ENCODE data around the gene NTSR1. TPM values are rescaled to one million over a fixed set of nuclear protein-coding genes. Genes with fewer than 3 reads are reported as not detected.

Gene NTSR1
- total and polyA plus RNA-seq, 5 donors: 0.06 TPM; not detected in 4

GRCh38 chr20:62792182-62792939, 83.7 kb downstream of the NTSR1 start:
- no peak overlapping the region for H3K4me3 ChIP-seq (ENCODE audit: low read length)
- H3K27me3 ChIP-seq (ENCODE audit: control insufficient read depth, insufficient read depth): no peaks in the 10 kb centered on the region
- H3K4me1 ChIP-seq (ENCODE audit: control insufficient read depth, insufficient read depth, low read length): peaks cover 7% of the 10 kb centered on the region
- H3K27ac ChIP-seq (ENCODE audit: low read length): no peak overlapping the region
- WGBS: 76% methylated on average over 9 of the region's 9 CpGs
- DNase-seq (no peak), ATAC-seq (no peak)
- intact Hi-C loops (cut with DNase I): loop anchor here (2.0 to 10.0 kb wide), 4 partner anchors 120 to 288 kb away; no protein-coding TSS in a partner anchor
- no peaks in the 10 kb centered on the region for H3K9me3 ChIP-seq (ENCODE audit: control insufficient read depth, low read length)

- no peaks in the 10 kb centered on the region for H3K27me3 ChIP-seq (ENCODE audit: control insufficient read depth, insufficient read depth)
- intact Hi-C loops (cut with DNase I): loop anchor here (2.0 to 10.0 kb wide), 4 partner anchors 121 to 288 kb away; no protein-coding TSS in a partner anchor
- peaks cover 7% of the 10 kb centered on the region for H3K4me1 ChIP-seq (ENCODE audit: control insufficient read depth, insufficient read depth, low read length)
- H3K4me3 ChIP-seq (ENCODE audit: low read length): no peak overlapping the region
- DNase-seq (peak in 1 of 3 donors; percentile 66), ATAC-seq (no peak)
- H3K27ac ChIP-seq (ENCODE audit: low read length): peak overlapping the region; percentile 93
- WGBS: 90% methylated on average over 22 of the region's 22 CpGs
- no peaks in the 10 kb centered on the region for H3K9me3 ChIP-seq (ENCODE audit: control insufficient read depth, low read length)
These were observed 84.5 kb downstream of the NTSR1 start for GRCh38 chr20:62792940-62793756.

- ATAC-seq (peak in 1 of 2 donors; percentile 21), DNase-seq (no peak)
- H3K9me3 ChIP-seq (ENCODE audit: control insufficient read depth, low read length): no peaks in the 10 kb centered on the region
- H3K4me3 ChIP-seq (ENCODE audit: low read length): peak overlapping the region; percentile 33
- H3K4me1 ChIP-seq (ENCODE audit: control insufficient read depth, insufficient read depth, low read length): peaks cover 7% of the 10 kb centered on the region
- no peaks in the 10 kb centered on the region for H3K27me3 ChIP-seq (ENCODE audit: control insufficient read depth, insufficient read depth)
- intact Hi-C loops (cut with DNase I): loop anchor here (2.0 to 10.0 kb wide), 4 partner anchors 121 to 289 kb away; no protein-coding TSS in a partner anchor
- 57% methylated on average over 7 of the region's 7 CpGs for WGBS
- H3K27ac ChIP-seq (ENCODE audit: low read length): peak overlapping the region; percentile 93
These were observed 85.0 kb downstream of the NTSR1 start for GRCh38 chr20:62793757-62794006.

DNA sequence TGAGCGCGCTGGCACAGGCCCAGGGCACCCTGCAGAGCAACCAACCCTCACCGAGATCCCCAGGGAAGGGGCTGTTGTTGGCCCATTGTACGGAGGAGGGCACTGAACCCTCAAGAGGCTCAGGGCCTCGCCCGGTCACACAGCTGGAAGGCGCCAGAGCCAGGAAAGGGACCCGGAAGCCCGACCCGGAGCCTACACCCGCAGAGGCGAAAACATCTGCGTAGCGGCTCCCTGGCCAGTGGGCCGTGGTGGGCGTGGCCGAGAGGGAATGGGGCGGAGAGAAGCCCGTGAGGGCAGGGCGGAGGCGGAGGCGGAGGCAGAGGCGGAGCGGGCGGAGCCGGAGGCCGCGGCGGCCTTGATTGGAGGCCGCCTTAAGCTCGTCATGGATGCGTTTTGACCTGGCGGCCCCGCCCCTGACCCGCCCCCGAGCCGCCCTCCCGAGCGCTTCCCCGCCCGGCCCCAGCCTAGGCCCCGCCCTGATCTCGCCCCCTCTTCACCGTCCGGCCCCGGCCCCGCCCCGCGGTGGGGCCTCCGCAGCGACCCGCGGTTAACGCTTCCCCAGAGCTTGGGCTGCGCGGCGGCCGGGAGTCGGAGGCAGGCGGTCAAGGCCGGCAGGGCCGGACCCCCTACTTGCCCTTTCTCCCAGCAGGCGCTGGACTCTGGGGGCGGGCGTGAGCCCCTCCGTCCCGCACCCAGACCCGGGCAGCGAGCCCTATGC, 85.5 kb downstream of the NTSR1 start:
- DNase-seq: peak; percentile 97 to 99 (median 99)
- WGBS: 1% methylated on average over 69 of the region's 69 CpGs
- peak; percentile 92 to 94 for ATAC-seq
- Histone ChIP-seq H3K4me1 (ENCODE audit: control insufficient read depth, insufficient read depth, low read length) (peaks cover 7% of the 10 kb centered on the region), H3K9me3 (ENCODE audit: control insufficient read depth, low read length) (no peaks in the 10 kb centered on the region), H3K27me3 (ENCODE audit: control insufficient read depth, insufficient read depth) (no peaks in the 10 kb centered on the region), H3K27ac (ENCODE audit: low read length) (peak overlapping the region; percentile 93), H3K4me3 (ENCODE audit: low read length) (peak overlapping the region; percentile 33)
- intact Hi-C loops (cut with DNase I): loop anchor here in 3 of 4 donors (5.0 to 10.0 kb wide), 3 partner anchors 122 to 289 kb away; no protein-coding TSS in a partner anchor

DNA sequence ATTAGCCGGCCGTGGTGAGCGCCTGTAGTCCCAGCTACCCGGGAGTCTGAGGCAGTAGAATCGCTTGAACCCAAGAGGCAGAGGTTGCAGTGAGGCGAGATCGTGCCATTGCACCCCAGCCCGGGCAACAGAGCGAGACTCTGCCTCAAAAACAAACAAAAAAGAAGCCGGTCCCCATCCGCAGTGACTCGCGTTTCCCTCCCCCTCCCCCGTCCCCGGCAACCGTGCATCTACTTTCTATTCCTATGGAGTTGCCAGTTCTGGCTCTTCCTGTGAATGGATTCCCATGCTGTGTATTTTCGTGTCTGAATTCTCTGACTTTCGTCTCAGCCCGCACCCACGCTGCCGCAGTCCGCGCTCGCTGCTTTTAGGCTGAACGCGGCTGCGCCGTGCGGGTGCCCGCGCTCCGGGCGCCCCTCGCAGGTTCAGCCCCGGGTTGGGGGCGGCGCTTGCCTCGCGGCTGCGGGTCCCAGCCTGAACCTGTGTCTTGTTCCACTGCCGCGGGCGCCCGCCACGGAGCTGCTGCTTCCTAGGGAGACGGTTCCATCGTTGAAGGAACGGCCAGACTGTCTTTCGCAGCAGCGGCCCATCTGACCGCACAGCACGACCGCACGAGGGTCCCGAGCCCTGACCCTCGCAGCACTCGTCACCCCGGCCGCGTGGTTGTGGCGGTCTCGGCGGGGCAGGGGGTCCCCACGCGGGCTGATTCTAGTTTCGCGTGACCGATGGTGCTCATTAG, 86.6 kb downstream of the NTSR1 start:
- no peaks in the 10 kb centered on the region for H3K27me3 ChIP-seq (ENCODE audit: control insufficient read depth, insufficient read depth)
- H3K27ac ChIP-seq (ENCODE audit: low read length): peak overlapping the region; percentile 31
- under 1% methylated on average over 68 of the region's 68 CpGs for WGBS
- H3K4me1 ChIP-seq (ENCODE audit: control insufficient read depth, insufficient read depth, low read length): peaks cover 7% of the 10 kb centered on the region
- H3K4me3 ChIP-seq (ENCODE audit: low read length): peak overlapping the region; percentile 20
- DNase-seq: peak; percentile 55 to 83 (median 81)
- ATAC-seq: peak in 1 of 2 donors; percentile 2
- no peaks in the 10 kb centered on the region for H3K9me3 ChIP-seq (ENCODE audit: control insufficient read depth, low read length)
- intact Hi-C loops (cut with DNase I): loop anchor here in 1 of 4 donors (10.0 kb wide), 1 partner anchor 290 kb away; no protein-coding TSS in a partner anchor

- peak in 2 of 3 donors; percentile 62 to 73 for DNase-seq
- Histone ChIP-seq H3K4me1 (ENCODE audit: control insufficient read depth, insufficient read depth, low read length) (peaks cover 6% of the 10 kb centered on the region), H3K4me3 (ENCODE audit: low read length) (peak overlapping the region; percentile 90), H3K27ac (ENCODE audit: low read length) (no peak overlapping the region), H3K9me3 (ENCODE audit: control insufficient read depth, low read length) (no peaks in the 10 kb centered on the region), H3K27me3 (ENCODE audit: control insufficient read depth, insufficient read depth) (no peaks in the 10 kb centered on the region)
- ATAC-seq: no peak
- intact Hi-C loops (cut with DNase I): loop anchor here in 1 of 4 donors (10.0 kb wide), 1 partner anchor 292 kb away; no protein-coding TSS in a partner anchor
- WGBS: 17% methylated on average over 40 of the region's 53 CpGs
These were observed 88.3 kb downstream of the NTSR1 start for GRCh38 chr20:62796699-62797491.

GRCh38 chr20:62797671-62798532, 89.3 kb downstream of the NTSR1 start:
- Histone ChIP-seq H3K27ac (ENCODE audit: low read length) (no peak overlapping the region), H3K27me3 (ENCODE audit: control insufficient read depth, insufficient read depth) (no peaks in the 10 kb centered on the region), H3K9me3 (ENCODE audit: control insufficient read depth, low read length) (no peaks in the 10 kb centered on the region), H3K4me3 (ENCODE audit: low read length) (no peak overlapping the region), H3K4me1 (ENCODE audit: control insufficient read depth, insufficient read depth, low read length) (peaks cover 6% of the 10 kb centered on the region)
- 86% methylated on average over 26 of the region's 26 CpGs for WGBS
- peak in 1 of 3 donors; percentile 60 for DNase-seq
- intact Hi-C loops (cut with DNase I): loop anchor here in 1 of 4 donors (10.0 kb wide), 1 partner anchor 293 kb away; no protein-coding TSS in a partner anchor
- ATAC-seq: no peak

GRCh38 chr20:62799036-62799435, 90.4 kb downstream of the NTSR1 start:
- Histone ChIP-seq H3K4me3 (ENCODE audit: low read length) (no peak overlapping the region), H3K27ac (ENCODE audit: low read length) (no peak overlapping the region), H3K27me3 (ENCODE audit: control insufficient read depth, insufficient read depth) (no peaks in the 10 kb centered on the region), H3K4me1 (ENCODE audit: control insufficient read depth, insufficient read depth, low read length) (no peaks in the 10 kb centered on the region), H3K9me3 (ENCODE audit: control insufficient read depth, low read length) (no peaks in the 10 kb centered on the region)
- DNase-seq (peak in 1 of 3 donors; percentile 50), ATAC-seq (no peak)
- intact Hi-C loops (cut with DNase I): loop anchor here in 1 of 4 donors (10.0 kb wide), 1 partner anchor 294 kb away; no protein-coding TSS in a partner anchor
- WGBS: 94% methylated on average over 8 of the region's 8 CpGs

- intact Hi-C loops (cut with DNase I): loop anchor here in 1 of 4 donors (10.0 kb wide), 1 partner anchor 295 kb away; no protein-coding TSS in a partner anchor
- H3K4me1 ChIP-seq (ENCODE audit: control insufficient read depth, insufficient read depth, low read length): no peaks in the 10 kb centered on the region
- H3K27me3 ChIP-seq (ENCODE audit: control insufficient read depth, insufficient read depth): no peaks in the 10 kb centered on the region
- H3K27ac ChIP-seq (ENCODE audit: low read length): no peak overlapping the region
- ATAC-seq (no peak), DNase-seq (no peak)
- no peak overlapping the region for H3K4me3 ChIP-seq (ENCODE audit: low read length)
- no peaks in the 10 kb centered on the region for H3K9me3 ChIP-seq (ENCODE audit: control insufficient read depth, low read length)
- WGBS: 96% methylated on average over 19 of the region's 19 CpGs
These were observed 90.8 kb downstream of the NTSR1 start for GRCh38 chr20:62799459-62799858.

Measured in right cardiac atrium (tissue), 5 donors.